GM20431 (cell line): ENCODE measurements around the gene NFKB2.

Experiments used
- in situ Hi-C: fragments of 300-500 bp; cut with MseI, MboI; formaldehyde crosslinking; loops from one replicate; pipeline ENCODE4 v1.15.0; 2020; ENCODE audit warnings: low sequenced_read_pairs; ENCODE audit not compliant: unreplicated experiment

NFKB2 gene

GRCh38 chr10:102395400-102396316, at the start of gene NFKB2:
TSS of gene NFKB2 (plus strand) at chr10:102395705. CDS start at chr10:102395960, 255 bp downstream.
- in situ Hi-C loops: no loop called here

GRCh38 chr10:102347236-102347828, 48.2 kb upstream of the NFKB2 start:
- in situ Hi-C loops: no loop called here

DNA sequence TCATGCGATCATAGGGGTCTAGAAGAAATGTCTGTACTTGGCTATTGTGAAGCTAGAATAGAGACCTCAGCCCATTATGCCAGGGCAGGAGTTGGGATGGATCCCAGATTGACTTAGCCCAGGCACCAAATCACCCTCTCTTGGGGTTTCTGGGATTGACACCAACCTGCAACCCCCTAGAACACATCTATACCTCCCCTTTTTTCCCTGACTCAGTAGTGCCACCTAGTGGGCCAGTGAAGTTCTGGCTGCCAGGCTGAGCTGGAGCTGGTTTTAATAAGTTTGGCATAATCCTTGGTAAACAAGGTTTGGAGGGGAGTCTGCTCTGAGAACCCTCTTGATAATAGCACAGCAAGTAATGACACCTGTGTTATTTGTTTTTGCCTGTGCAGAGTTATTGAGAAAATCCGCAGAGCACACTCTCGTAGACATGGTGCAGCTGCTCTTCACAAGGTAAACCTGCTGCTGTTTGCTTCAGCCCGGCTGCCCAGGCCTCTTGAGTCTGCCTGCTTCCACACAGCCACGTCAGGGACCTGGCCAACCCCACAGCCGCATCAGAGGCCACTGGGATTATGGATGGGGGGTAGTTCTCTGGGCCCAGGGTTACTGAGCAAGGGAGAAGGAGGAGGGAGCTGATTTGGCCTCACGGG, 43.3 kb upstream of the NFKB2 start:
- in situ Hi-C loops: loop anchor here (10.0 to 25.0 kb wide), 2 partner anchors 117 to 190 kb away; partner anchors contain the start of gene NOLC1

DNA sequence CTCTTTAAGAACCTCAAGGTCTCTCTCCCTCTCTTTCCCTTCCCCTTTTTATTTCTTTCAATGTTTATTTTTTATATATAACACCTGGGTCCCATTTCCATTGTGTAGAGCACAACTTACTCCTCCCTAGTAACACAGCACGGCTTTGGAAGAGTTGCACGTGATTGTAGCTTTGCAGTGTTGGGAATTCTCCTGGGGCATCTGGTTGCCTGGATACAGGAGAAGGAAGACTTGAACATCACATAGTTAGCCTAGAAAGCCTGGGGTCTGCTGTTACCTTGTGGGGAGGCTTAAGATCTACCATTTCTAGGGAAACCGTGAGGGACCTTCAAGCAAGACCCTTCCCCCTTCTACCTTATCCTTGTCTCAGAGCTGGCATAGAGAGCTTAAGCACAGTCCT, 41.1 kb upstream of the NFKB2 start:
- in situ Hi-C loops: loop anchor here (10.0 to 25.0 kb wide), 2 partner anchors 120 to 192 kb away; partner anchors contain the start of gene NOLC1

GRCh38 chr10:102358712-102359382, 36.7 kb upstream of the NFKB2 start:
- in situ Hi-C loops: loop anchor here (10.0 to 25.0 kb wide), 2 partner anchors 124 to 197 kb away; partner anchors contain the start of gene NOLC1

GRCh38 chr10:102367441-102367840, 28.1 kb upstream of the NFKB2 start:
- in situ Hi-C loops: loop anchor here (25.0 kb wide), 1 partner anchor 205 kb away; the partner anchor contains the start of gene NOLC1

DNA sequence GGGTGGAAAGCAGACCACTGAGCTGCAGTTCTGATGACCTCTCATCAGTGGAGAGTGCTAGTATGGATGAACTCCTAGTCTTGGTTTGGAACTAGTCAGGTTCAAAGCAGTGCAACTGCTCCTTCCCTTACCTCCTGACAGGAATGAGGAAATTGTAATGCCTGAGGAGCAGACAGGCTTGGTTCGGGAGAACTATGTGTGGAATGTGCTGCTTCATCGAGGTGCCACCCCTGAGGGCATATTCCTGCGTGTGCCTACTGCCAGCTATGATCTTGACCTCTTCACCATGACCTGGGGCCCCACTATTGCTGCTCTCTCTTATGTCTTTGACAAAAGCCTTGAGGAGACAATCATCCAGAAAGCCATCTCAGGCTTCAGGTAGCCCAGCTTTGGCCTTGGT, 27.4 kb upstream of the NFKB2 start:
- in situ Hi-C loops: loop anchor here (25.0 kb wide), 1 partner anchor 206 kb away; the partner anchor contains the start of gene NOLC1

GRCh38 chr10:102371295-102371694, 24.2 kb upstream of the NFKB2 start:
- in situ Hi-C loops: loop anchor here (25.0 kb wide), 1 partner anchor 209 kb away; the partner anchor contains the start of gene NOLC1

GRCh38 chr10:102375250-102375649, 20.3 kb upstream of the NFKB2 start:
- in situ Hi-C loops: no loop called here

DNA sequence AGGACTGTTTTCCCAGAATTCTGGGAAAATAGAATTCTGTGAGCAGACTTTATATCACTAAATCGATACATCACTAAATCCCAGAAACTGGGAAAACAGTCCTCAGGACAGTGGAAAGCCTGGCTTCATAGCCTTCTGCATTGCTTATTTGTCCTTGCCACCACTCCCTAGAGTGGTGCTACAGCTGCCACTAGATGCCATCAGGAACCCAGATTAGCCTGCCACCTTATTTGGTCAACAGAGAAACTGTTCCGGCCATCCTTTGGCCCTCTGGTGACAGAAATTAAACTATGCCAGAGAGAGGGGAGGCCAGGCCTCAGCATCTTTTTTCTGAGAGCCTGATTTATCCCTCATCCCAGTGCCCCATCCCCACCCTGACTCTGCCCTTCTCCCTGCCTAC, 19.6 kb upstream of the NFKB2 start:
- in situ Hi-C loops: no loop called here

- in situ Hi-C loops: no loop called here
Measured at GRCh38 chr10:102376901-102377300, 18.6 kb upstream of the NFKB2 start.

DNA sequence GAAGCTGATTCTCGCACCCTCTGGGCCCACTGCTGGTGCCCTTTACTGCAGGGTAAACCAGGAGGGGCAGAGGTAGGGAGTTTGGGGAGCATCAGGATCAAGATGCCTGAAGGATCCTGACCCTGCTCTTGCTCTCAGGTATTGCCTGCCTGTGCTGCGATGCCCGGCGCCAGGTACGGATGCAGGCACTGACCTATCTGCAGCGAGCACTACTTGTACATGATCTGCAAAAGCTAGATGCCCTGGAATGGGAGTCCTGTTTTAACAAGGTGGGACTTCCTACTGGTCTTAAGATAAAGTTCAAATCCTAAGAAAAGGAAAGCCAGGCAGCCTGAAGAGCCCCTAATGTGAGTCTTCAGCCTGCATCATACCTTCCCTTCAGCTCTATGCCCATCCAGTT, 16.1 kb upstream of the NFKB2 start:
- in situ Hi-C loops: no loop called here

- in situ Hi-C loops: no loop called here
Measured at GRCh38 chr10:102381983-102382382, 13.5 kb upstream of the NFKB2 start.

DNA sequence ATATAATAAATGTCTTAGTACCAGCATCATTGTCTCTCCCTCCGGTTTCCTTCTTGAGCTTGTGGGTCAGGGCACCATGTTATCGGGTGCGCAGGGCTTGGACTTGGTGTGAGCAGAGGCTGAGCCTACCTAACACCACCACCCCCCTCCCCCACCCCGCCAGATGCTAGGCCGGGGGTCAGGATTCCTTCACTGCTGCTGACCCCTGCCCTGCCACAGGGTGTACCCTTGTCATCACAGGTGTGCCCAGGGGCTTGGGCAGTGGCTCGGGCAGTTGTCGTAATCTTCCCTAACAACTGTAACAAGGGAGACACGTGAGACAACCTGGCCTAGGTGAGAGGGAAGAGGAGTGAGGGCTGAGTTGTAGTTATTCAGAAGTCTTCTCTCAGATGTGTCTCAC, 12.6 kb upstream of the NFKB2 start:
- in situ Hi-C loops: no loop called here

DNA sequence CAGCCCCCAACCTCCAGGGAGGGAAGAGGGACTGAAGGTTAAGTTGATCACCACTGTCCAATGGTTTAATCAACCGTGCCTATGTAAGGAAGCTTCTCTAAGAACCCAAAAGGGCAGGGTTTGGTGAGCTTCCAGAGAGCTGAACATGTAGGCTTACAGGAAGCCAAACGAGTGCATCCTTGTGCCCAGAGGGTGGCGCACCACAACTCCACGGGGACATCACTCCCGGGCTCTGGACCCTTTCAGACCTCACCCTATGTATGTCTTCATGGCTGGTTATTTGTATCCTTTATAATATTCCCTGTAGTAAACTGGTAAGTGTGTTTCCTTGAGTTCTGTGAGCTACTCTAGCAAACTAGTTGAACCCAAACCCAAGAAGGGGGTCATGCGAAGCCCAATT, 11.5 kb upstream of the NFKB2 start:
- in situ Hi-C loops: no loop called here

DNA sequence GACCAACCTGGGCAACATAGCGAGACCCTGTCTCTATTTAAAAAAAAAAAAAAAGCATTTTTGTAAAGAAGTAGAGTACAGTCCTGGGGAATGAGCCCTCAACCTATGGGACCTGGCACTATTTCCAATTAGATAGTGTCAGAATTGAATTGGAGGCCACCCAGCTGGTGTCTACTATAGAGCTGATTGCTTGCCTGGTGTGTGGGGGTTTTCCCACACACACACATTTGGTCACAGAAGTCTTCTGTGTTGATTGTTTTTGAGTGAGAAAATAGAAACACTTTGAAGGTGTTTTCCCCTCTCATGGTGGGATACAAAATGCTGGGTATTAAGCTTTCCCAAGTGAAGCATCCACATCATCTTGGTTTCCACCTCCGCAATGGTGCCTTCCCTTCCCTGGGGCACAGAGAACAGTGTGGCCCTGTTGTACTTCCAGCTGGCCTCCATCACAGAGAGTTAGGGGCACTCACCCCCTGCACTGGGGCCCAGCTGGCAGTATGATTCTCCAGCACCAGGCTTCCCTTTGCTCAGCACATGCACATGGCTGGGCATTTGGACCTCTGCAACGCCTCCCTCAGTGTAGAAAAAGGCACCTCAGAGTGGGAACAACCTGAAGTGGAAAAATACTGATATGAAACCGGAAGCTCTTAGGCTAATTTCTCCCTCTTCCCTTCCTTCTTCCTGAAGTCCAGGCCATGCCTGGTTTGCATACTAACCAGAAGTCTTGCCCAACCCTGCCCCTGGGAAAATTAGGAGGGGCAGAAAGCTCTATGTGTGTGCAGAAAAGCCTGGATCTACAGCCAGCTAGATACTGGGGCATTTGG, 10.7 kb upstream of the NFKB2 start:
- in situ Hi-C loops: no loop called here

- in situ Hi-C loops: no loop called here
Measured at GRCh38 chr10:102389894-102390293, 5.6 kb upstream of the NFKB2 start.

GRCh38 chr10:102392306-102392705, 3.2 kb upstream of the NFKB2 start:
- in situ Hi-C loops: no loop called here

GRCh38 chr10:102393411-102394078, 2.0 kb upstream of the NFKB2 start:
- in situ Hi-C loops: no loop called here
